Measurements from ENCODE around the gene SBF2. TPM values are rescaled to one million over a fixed set of nuclear protein-coding genes. Genes with fewer than 3 reads are reported as not detected.

The SBF2 gene
- total and polyA plus RNA-seq, 9 of the 15 experiments (the other 6 are each of a cell fraction or from before 2014, with no cell fraction given), result 0.80 to 9.5 (median 5.0) TPM

- DNase-seq (ENCODE audit: extremely low read depth in 1 of 4, low spot score in 3 of 4), result no peak
- TF ChIP-seq ELF2 (CRISPR knock-in tag; IDR thresholded peaks at IDR 0.05) (no peak), POLR2G (IDR thresholded peaks at IDR 0.05; ENCODE audit: low read depth, low read length) (no peak), NUFIP1 (IDR thresholded peaks at IDR 0.05; ENCODE audit: partially characterized antibody) (no peak), NFXL1 (CRISPR knock-in tag; IDR thresholded peaks at IDR 0.05) (no peak), ZNF280A (IDR thresholded peaks at IDR 0.05; ENCODE audit: low read depth, partially characterized antibody) (no peak), LCOR (CRISPR knock-in tag; IDR thresholded peaks at IDR 0.05) (no peak), ZNF695 (CRISPR knock-in tag; IDR thresholded peaks at IDR 0.05) (no peak), ZNF561 (CRISPR knock-in tag; conservative IDR thresholded peaks at IDR 0.05) (no peak), RFX5 (IDR thresholded peaks at IDR 0.05; ENCODE audit: low read depth, low read length) (no peak), MITF (IDR thresholded peaks at IDR 0.05) (no peak), RB1 (IDR thresholded peaks at IDR 0.05; ENCODE audit: low read depth) (no peak)
- TF ChIP-seq, protein P1, sequence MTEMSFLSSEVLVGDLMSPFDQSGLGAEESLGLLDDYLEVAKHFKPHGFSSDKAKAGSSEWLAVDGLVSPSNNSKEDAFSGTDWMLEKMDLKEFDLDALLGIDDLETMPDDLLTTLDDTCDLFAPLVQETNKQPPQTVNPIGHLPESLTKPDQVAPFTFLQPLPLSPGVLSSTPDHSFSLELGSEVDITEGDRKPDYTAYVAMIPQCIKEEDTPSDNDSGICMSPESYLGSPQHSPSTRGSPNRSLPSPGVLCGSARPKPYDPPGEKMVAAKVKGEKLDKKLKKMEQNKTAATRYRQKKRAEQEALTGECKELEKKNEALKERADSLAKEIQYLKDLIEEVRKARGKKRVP (CRISPR knock-in tag; IDR thresholded peaks at IDR 0.05), result no peak
- ATAC-seq, result no peak
- H2AFZ ChIP-seq (ENCODE audit: low read depth, low read length), result no peak overlapping the region
- no peaks in the 10 kb centered on the region for H3K9me1 ChIP-seq (ENCODE audit: control insufficient read depth, insufficient read depth, low read length)
- peaks cover 0 to 6% of the 10 kb centered on the region in 2 experiments; a peak in 2 of 5 replicates for H3K27me3 ChIP-seq (ENCODE audit: control insufficient read depth in 2 of 2, insufficient read depth in 2 of 2, low read length in 2 of 2)
- H3K36me3 ChIP-seq (ENCODE audit: control insufficient read depth, insufficient read depth, low read length), result no peaks in the 10 kb centered on the region
- no peak overlapping the region for H3K4me3 ChIP-seq
- H4K20me1 ChIP-seq (replicated peaks; ENCODE audit: control insufficient read depth, insufficient read depth, low read length), result no peaks in the 10 kb centered on the region; the same call in 1 of the 2 replicates
- no peak overlapping the region for H3K9ac ChIP-seq (ENCODE audit: insufficient read depth in 1 of 2, low read depth in 2 of 2, low read length in 2 of 2)
- BruUV-seq (replicated peaks), result no TSS peak
- POLR2A ChIA-PET, result no interaction called here
- H3K79me2 ChIP-seq (ENCODE audit: control insufficient read depth, insufficient read depth, low read length), result no peaks in the 10 kb centered on the region
- in situ Hi-C loops (cut with MboI) (no loop called here), intact Hi-C loops (cut with micrococcal nuclease) (no loop called here)
- H3K4me2 ChIP-seq (ENCODE audit: insufficient read depth, low read length), result no peak overlapping the region
- no peaks in the 10 kb centered on the region for H3K9me3 ChIP-seq (replicated peaks; ENCODE audit: control insufficient read depth, insufficient read depth, low read depth, low read length)
- no peak for FAIRE-seq
- 13% methylated on average over 1 of the region's 1 CpG for WGBS (ENCODE audit: insufficient coverage, low coverage, missing lambda C conversion rate)
- CTCF ChIA-PET (ENCODE audit: low intra/inter-chr PET ratio), result interaction anchor here (0.6 kb wide), 1 partner anchor 326 kb away, joined by 4 read pairs; no protein-coding TSS in a partner anchor
- no peaks in the 10 kb centered on the region for H3K4me1 ChIP-seq (replicated peaks in 1 of 2; ENCODE audit: control insufficient read depth in 2 of 2, insufficient read depth in 2 of 2, low read length in 2 of 2)
- no peak overlapping the region for H3K27ac ChIP-seq (ENCODE audit: extremely low read depth, low read depth, low read length)
These were observed 522.9 kb downstream of the SBF2 start for GRCh38 chr11:9771071-9771511.
